Lower leg skin (tissue), 4 donors: ENCODE data around the gene CDCA8. TPM values are rescaled to one million over a fixed set of nuclear protein-coding genes. Genes with fewer than 3 reads are reported as not detected.

Experiments used
- DNase-seq, 2 donors: peaks; one replicate each; pipeline ENCODE4 v3.0.0-alpha.2; 2019; ENCODE audit warnings: low spot score in 2 of 2
- H3K4me3 ChIP-seq: fragments of 200-600 bp; sonication (generic); 2 replicates; pipeline ENCODE4 v1.5.1; 2017; ENCODE audit warnings: mild to moderate bottlenecking, low read depth; ENCODE audit not compliant: poor library complexity, severe bottlenecking
- CTCF ChIP-seq, 3 donors: fragments of 450-650 bp; IDR thresholded peaks; one replicate each; pipeline ENCODE4 v1.5.1; 2016; ENCODE audit warnings: antibody characterized with exemption in 3 of 3, mild to moderate bottlenecking in 3 of 3, moderate library complexity in 2 of 3
- POLR2A ChIP-seq, 2 donors: fragments of 450-650 bp; IDR thresholded peaks; one replicate each; pipeline ENCODE4 v1.6.1; 2016 to 2017; ENCODE audit warnings: antibody characterized with exemption in 2 of 2, mild to moderate bottlenecking in 1 of 2, moderate library complexity in 1 of 2
- WGBS, 2 donors: methylation state at CpG; one replicate each; pipeline ENCODE4 v1.1.5; 2018; 5-methylcytosine and 5-hydroxymethylcytosine counted together
- intact Hi-C: fragments of 100-400 bp; cut with DNase I; formaldehyde crosslinking; loops from one replicate; pipeline ENCODE4 v1.15.0; 2023; ENCODE audit warnings: low total_unique reads
- total RNA-seq, 4 donors: library from RNA; depleted of rRNA; stranded (reverse); fragments of >200 nt; gene quantifications; one replicate each; pipeline ENCODE4 v1.1.0, GENCODE V29; 2016

Gene CDCA8
- total RNA-seq, 4 donors from 2014 or later: 1.0 to 3.2 (median 1.8) TPM

GRCh38 chr1:37723072-37723389 lies 30.7 kb downstream of the CDCA8 start:
- no peak overlapping the region for H3K4me3 ChIP-seq
- TF ChIP-seq CTCF (IDR thresholded peaks at IDR 0.05) (no peak), POLR2A (IDR thresholded peaks at IDR 0.05) (no peak)
- intact Hi-C loops: no loop called here
- 67 to 72% methylated on average over 6 of the region's 6 CpGs for WGBS, 2 donors
- DNase-seq: no peak

GRCh38 chr1:37723390-37724078 lies 31.2 kb downstream of the CDCA8 start:
- TF ChIP-seq CTCF (IDR thresholded peaks at IDR 0.05) (no peak), POLR2A (IDR thresholded peaks at IDR 0.05) (no peak)
- 60 to 63% methylated on average over 11 of the region's 11 CpGs for WGBS, 2 donors
- intact Hi-C loops: no loop called here
- DNase-seq: peak in 1 of 2 donors; percentile 76
- no peak overlapping the region for H3K4me3 ChIP-seq

GRCh38 chr1:37724575-37724974 lies 32.3 kb downstream of the CDCA8 start:
- WGBS, 2 donors: 82 to 87% methylated on average over 6 of the region's 6 CpGs
- no peak for DNase-seq
- no peak overlapping the region for H3K4me3 ChIP-seq
- no peak for TF ChIP-seq CTCF (IDR thresholded peaks at IDR 0.05)
- TF ChIP-seq POLR2A (IDR thresholded peaks at IDR 0.05): no peak
- intact Hi-C loops: no loop called here

GRCh38 chr1:37725851-37726613 lies 33.7 kb downstream of the CDCA8 start:
- intact Hi-C loops: no loop called here
- DNase-seq: peak in 1 of 2 donors; percentile 76
- no peak overlapping the region for H3K4me3 ChIP-seq
- TF ChIP-seq POLR2A (IDR thresholded peaks at IDR 0.05) (no peak), CTCF (IDR thresholded peaks at IDR 0.05) (no peak)
- WGBS, 2 donors: 60 to 61% methylated on average over 14 of the region's 14 CpGs

- intact Hi-C loops: no loop called here
- 41 to 46% methylated on average over 14 of the region's 15 CpGs for WGBS, 2 donors
- no peak overlapping the region for H3K4me3 ChIP-seq
- TF ChIP-seq POLR2A (IDR thresholded peaks at IDR 0.05): no peak
- no peak for TF ChIP-seq CTCF (IDR thresholded peaks at IDR 0.05)
- peak in 1 of 2 donors; percentile 66 for DNase-seq
Observed at GRCh38 chr1:37726751-37727585, 34.7 kb downstream of the CDCA8 start.
